IPS-20b (cell line): ENCODE data around the gene MYOM1.

Experiments used
- H3K27ac ChIP-seq: one replicate; pipeline ENCODE4 v1.5.1; 2013; ENCODE audit warnings: low read length
- H3K27me3 ChIP-seq: 2 replicates; pipeline ENCODE4 v1.6.1; 2013; ENCODE audit warnings: mild to moderate bottlenecking, low read length, inconsistent platforms; ENCODE audit not compliant: insufficient read depth
- H3K36me3 ChIP-seq: 2 replicates; pipeline ENCODE4 v1.6.1; 2013; ENCODE audit warnings: low read depth, mild to moderate bottlenecking, inconsistent platforms, low read length, moderate library complexity; ENCODE audit not compliant: insufficient read depth
- H3K4me1 ChIP-seq: 2 replicates; pipeline ENCODE4 v1.6.1; 2013; ENCODE audit warnings: mild to moderate bottlenecking, control low read depth, inconsistent platforms, low read length, moderate library complexity; ENCODE audit not compliant: insufficient read depth
- H3K4me3 ChIP-seq: 2 replicates; pipeline ENCODE4 v1.5.1; 2013; ENCODE audit warnings: mild to moderate bottlenecking, low read length, inconsistent platforms
- H3K9ac ChIP-seq: 2 replicates; pipeline ENCODE4 v1.6.1; 2013; ENCODE audit warnings: low read depth, mild to moderate bottlenecking, inconsistent platforms, low read length, moderate library complexity
- H3K9me3 ChIP-seq: 2 replicates; pipeline ENCODE4 v1.6.1; 2013; ENCODE audit warnings: mild to moderate bottlenecking, low read depth, low read length, inconsistent platforms; ENCODE audit not compliant: insufficient read depth

Gene MYOM1

DNA sequence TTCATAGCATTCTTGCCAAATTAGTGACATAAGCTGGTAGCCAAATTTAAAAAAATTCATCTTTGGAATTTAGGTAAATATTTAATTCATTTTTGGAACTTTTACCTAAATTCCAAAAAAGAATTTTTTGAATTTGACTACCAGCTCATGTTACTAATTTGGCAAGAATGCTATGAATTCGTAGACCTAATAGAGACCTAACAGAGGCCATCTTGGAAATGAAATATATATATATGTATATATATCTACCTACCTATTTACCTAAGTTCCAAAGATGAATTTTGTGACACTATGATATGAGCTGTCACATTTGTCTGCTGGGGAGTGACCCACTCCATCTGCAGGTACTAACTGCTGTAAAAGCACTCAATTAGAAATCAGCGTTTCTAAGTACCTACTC is 65.6 kb downstream of the MYOM1 start:
- H3K9ac ChIP-seq: no peak overlapping the region
- no peak overlapping the region for H3K27ac ChIP-seq
- H3K36me3 ChIP-seq: no peaks in the 10 kb centered on the region
- H3K9me3 ChIP-seq: no peaks in the 10 kb centered on the region
- no peaks in the 10 kb centered on the region for H3K27me3 ChIP-seq
- H3K4me3 ChIP-seq: no peak overlapping the region
- H3K4me1 ChIP-seq: no peaks in the 10 kb centered on the region

GRCh38 chr18:3153107-3153704 is 66.6 kb downstream of the MYOM1 start:
- Histone ChIP-seq H3K9me3 (no peaks in the 10 kb centered on the region), H3K4me1 (no peaks in the 10 kb centered on the region), H3K9ac (no peak overlapping the region), H3K36me3 (no peaks in the 10 kb centered on the region), H3K27ac (no peak overlapping the region), H3K27me3 (no peaks in the 10 kb centered on the region), H3K4me3 (no peak overlapping the region)

DNA sequence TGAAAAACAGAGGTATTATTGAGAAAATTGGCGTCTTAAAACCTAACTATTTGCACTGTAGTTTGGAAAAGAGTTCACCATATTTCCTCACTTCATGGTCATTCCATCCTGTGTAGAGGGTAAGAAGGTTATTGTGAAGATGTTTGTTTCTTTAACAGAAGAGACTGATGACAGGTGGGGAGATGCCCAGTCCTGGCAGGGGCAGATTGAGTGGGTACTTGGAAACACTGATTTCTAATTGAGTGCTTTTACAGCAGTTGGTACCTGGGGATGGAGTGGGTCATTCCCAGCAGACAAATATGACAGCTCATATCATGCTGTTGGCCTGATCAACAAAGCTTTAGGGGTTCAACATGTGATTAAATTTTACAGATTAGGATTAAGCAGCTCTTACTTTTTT is 67.5 kb downstream of the MYOM1 start:
- H3K4me3 ChIP-seq: no peak overlapping the region
- no peaks in the 10 kb centered on the region for H3K4me1 ChIP-seq
- H3K36me3 ChIP-seq: no peaks in the 10 kb centered on the region
- H3K27me3 ChIP-seq: no peaks in the 10 kb centered on the region
- H3K27ac ChIP-seq: no peak overlapping the region
- H3K9me3 ChIP-seq: no peaks in the 10 kb centered on the region
- H3K9ac ChIP-seq: no peak overlapping the region

DNA sequence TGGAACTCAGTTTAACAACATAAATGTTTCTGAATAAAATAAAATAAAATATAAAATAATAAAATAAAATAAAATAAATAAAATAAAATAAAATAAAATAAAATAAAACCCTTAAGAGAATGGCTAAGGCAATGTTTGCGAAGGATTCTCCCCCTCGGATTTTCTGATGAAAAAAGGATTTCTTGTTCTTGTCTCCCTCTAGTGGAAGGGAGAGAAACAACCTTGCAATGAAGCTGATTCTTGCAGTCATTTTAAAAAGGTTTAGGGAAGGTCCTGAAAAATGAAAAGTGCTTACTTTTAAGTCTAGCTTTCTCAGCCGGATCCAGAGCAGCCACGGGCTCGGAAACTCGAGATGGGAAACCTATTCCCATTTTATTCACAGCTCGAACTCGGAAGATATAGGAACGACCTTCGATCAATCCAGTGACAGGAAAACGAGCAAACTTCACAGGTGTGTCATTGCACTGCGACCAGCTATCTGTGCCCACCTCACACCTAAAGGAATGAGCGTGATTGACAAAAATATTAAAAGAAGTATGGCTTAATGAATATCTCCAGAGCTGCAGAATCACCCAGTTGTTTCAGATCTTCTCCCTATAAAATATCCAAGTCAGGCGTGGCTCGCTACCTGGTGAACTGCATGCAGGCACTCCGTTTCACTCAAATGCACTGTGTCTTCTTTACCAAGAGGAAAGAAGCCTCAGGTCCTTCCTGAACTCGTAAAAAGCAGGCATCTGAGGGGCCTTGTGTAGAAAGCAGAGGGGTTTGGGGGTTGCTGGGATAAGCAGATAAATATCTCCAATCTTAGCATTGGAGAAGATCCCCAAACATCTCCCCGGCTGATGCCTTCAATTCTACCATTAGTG is 68.1 kb downstream of the MYOM1 start:
- no peak overlapping the region for H3K4me3 ChIP-seq
- H3K36me3 ChIP-seq: no peaks in the 10 kb centered on the region
- no peaks in the 10 kb centered on the region for H3K9me3 ChIP-seq
- H3K27me3 ChIP-seq: no peaks in the 10 kb centered on the region
- H3K27ac ChIP-seq: no peak overlapping the region
- H3K4me1 ChIP-seq: no peaks in the 10 kb centered on the region
- no peak overlapping the region for H3K9ac ChIP-seq

DNA sequence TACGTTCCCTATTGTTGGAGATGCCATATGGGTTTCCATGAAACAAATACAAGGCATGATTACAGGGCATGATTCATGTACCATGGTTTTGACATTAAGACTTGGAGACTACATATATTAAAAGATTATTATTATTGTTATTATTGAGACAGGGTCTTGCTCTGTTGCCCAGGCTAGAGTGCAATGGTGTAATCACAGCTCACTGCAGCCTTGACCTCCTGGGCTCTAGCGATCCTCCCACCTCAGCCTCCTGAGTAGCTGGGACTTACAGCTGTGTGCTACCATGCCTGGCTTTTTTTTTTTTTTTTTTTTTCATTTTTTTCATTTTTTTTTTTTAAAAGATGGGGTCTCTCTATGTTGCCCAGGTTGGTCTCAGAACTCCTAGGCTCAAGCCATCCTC is 69.1 kb downstream of the MYOM1 start:
- H3K9me3 ChIP-seq: no peaks in the 10 kb centered on the region
- no peak overlapping the region for H3K27ac ChIP-seq
- no peaks in the 10 kb centered on the region for H3K36me3 ChIP-seq
- no peaks in the 10 kb centered on the region for H3K4me1 ChIP-seq
- no peak overlapping the region for H3K4me3 ChIP-seq
- H3K9ac ChIP-seq: no peak overlapping the region
- H3K27me3 ChIP-seq: no peaks in the 10 kb centered on the region

DNA sequence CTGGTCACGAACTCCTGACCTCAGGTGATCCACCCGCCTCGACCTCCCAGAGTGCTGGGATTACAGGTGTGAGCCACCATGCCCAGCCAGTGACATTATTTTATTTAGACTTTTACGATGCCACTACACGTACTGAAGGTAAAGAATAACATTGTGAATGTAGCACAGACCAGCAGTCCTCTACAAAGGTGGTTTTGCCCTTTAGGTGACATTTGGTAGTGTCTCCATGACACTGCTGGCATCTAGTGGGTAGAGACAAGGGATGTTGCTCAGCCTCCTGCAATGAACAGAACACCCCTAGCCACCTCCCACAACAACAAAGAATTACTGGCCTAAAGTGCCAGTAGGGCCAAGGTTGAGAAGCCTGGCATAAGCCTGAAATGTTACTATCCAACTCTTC is 69.5 kb downstream of the MYOM1 start:
- Histone ChIP-seq H3K27ac (no peak overlapping the region), H3K4me3 (no peak overlapping the region), H3K36me3 (no peaks in the 10 kb centered on the region), H3K27me3 (no peaks in the 10 kb centered on the region), H3K9ac (no peak overlapping the region), H3K4me1 (no peaks in the 10 kb centered on the region), H3K9me3 (no peaks in the 10 kb centered on the region)

GRCh38 chr18:3148930-3149535 is 70.7 kb downstream of the MYOM1 start:
- no peaks in the 10 kb centered on the region for H3K36me3 ChIP-seq
- H3K4me1 ChIP-seq: no peaks in the 10 kb centered on the region
- H3K27ac ChIP-seq: no peak overlapping the region
- H3K9me3 ChIP-seq: no peaks in the 10 kb centered on the region
- H3K9ac ChIP-seq: no peak overlapping the region
- no peaks in the 10 kb centered on the region for H3K27me3 ChIP-seq
- H3K4me3 ChIP-seq: no peak overlapping the region

DNA sequence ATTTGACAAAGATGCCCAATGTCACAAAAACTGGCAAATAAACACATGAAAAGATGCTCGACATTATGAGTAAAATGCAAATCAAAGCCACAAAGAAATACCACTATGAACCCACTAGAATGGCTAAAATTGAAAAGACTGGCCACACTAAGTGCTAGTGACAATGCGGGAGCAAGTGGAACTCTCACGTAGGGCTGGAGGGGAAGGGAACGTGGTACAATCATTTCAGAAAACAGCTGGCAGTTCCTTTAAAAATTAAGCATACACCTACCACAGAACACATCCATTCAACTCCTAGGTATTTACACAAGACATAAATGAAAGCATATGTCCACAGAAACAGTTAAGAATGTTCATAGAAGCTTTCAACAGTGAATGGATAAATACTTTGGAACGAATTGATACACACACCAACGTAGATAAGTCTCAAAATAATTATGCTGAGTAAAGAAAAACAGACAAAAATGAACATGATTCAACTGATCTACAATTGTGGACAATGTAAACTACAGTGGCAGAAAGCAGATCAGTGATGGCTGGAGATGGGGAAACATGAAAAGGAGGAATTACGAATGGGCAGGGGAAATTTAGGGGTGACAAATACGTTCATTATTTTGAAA is 71.7 kb downstream of the MYOM1 start:
- Histone ChIP-seq H3K36me3 (no peaks in the 10 kb centered on the region), H3K4me1 (no peaks in the 10 kb centered on the region), H3K27ac (no peak overlapping the region), H3K9me3 (no peaks in the 10 kb centered on the region), H3K9ac (no peak overlapping the region), H3K4me3 (no peak overlapping the region), H3K27me3 (no peaks in the 10 kb centered on the region)

GRCh38 chr18:3140986-3141639 is 78.7 kb downstream of the MYOM1 start:
- Histone ChIP-seq H3K27ac (no peak overlapping the region), H3K9me3 (no peaks in the 10 kb centered on the region), H3K27me3 (no peaks in the 10 kb centered on the region), H3K4me3 (no peak overlapping the region), H3K9ac (no peak overlapping the region), H3K4me1 (no peaks in the 10 kb centered on the region), H3K36me3 (no peaks in the 10 kb centered on the region)

GRCh38 chr18:3140342-3140741 is 79.4 kb downstream of the MYOM1 start:
- Histone ChIP-seq H3K9ac (no peak overlapping the region), H3K27ac (no peak overlapping the region), H3K4me1 (no peaks in the 10 kb centered on the region), H3K4me3 (no peak overlapping the region), H3K36me3 (no peaks in the 10 kb centered on the region), H3K9me3 (no peaks in the 10 kb centered on the region), H3K27me3 (no peaks in the 10 kb centered on the region)

GRCh38 chr18:3139406-3139805 is 80.4 kb downstream of the MYOM1 start:
- no peaks in the 10 kb centered on the region for H3K36me3 ChIP-seq
- no peak overlapping the region for H3K27ac ChIP-seq
- H3K9me3 ChIP-seq: no peaks in the 10 kb centered on the region
- no peaks in the 10 kb centered on the region for H3K27me3 ChIP-seq
- H3K4me1 ChIP-seq: no peaks in the 10 kb centered on the region
- no peak overlapping the region for H3K9ac ChIP-seq
- no peak overlapping the region for H3K4me3 ChIP-seq
